Smooth muscle cell (in vitro differentiated cells): ENCODE results near the gene TTC8. TPM values are rescaled to one million over a fixed set of nuclear protein-coding genes. Genes with fewer than 3 reads are reported as not detected.
A peak's percentile ranks its signal among the peaks of the same experiment; 100 is the strongest.

Experiments used
- DNase-seq: peaks from one replicate; lab custom pipeline; 2025; ENCODE audit not compliant: unreplicated experiment; lab: John Stamatoyannopoulos, UW
- H2AFZ ChIP-seq: fragments of 200-600 bp; sonication (generic); 2 replicates; pipeline ENCODE4 v1.6.0; 2016; ENCODE audit warnings: antibody characterized with exemption, low read depth, mild to moderate bottlenecking
- H3F3A ChIP-seq: fragments of 200-600 bp; sonication (generic); 2 replicates; pipeline ENCODE4 v1.6.0; 2017; ENCODE audit warnings: antibody characterized with exemption, low read depth
- H3K27ac ChIP-seq: fragments of 200-600 bp; sonication (generic); 2 replicates; pipeline ENCODE4 v1.5.1; 2016; ENCODE audit warnings: low read depth, mild to moderate bottlenecking
- H3K27me3 ChIP-seq: fragments of 200-600 bp; sonication (generic); 2 replicates; pipeline ENCODE4 v1.6.1; 2016; ENCODE audit warnings: low read depth, mild to moderate bottlenecking
- H3K36me3 ChIP-seq: fragments of 200-600 bp; sonication (generic); 2 replicates; pipeline ENCODE4 v1.5.1; 2016; ENCODE audit warnings: low read depth
- H3K4me1 ChIP-seq: fragments of 200-600 bp; sonication (generic); 2 replicates; pipeline ENCODE4 v1.5.1; 2016; ENCODE audit warnings: low read depth
- H3K4me2 ChIP-seq: fragments of 200-600 bp; sonication (generic); 2 replicates; pipeline ENCODE4 v1.6.0; 2016; ENCODE audit warnings: mild to moderate bottlenecking
- H3K4me3 ChIP-seq: fragments of 200-600 bp; sonication (generic); 2 replicates; pipeline ENCODE4 v1.5.1; 2016; ENCODE audit warnings: mild to moderate bottlenecking
- H3K79me2 ChIP-seq: fragments of 200-600 bp; sonication (generic); 2 replicates; pipeline ENCODE4 v1.6.0; 2016; ENCODE audit warnings: low read depth, mild to moderate bottlenecking
- H3K9ac ChIP-seq: fragments of 200-600 bp; sonication (generic); 2 replicates; pipeline ENCODE4 v1.6.0; 2016; ENCODE audit warnings: low read depth
- H3K9me3 ChIP-seq: fragments of 200-600 bp; sonication (generic); replicated peaks from 2 replicates; pipeline ENCODE4 v1.5.1; 2016; ENCODE audit warnings: low read depth
- H4K20me1 ChIP-seq: fragments of 200-600 bp; sonication (generic); 2 replicates; pipeline ENCODE4 v1.6.0; 2016; ENCODE audit warnings: low read depth
- CTCF ChIP-seq: fragments of 200-600 bp; sonication (generic); IDR thresholded peaks from 2 replicates; pipeline ENCODE4 v1.5.1; 2017; ENCODE audit warnings: borderline replicate concordance, mild to moderate bottlenecking, antibody characterized with exemption; ENCODE audit not compliant: insufficient read depth, poor library complexity, severe bottlenecking
- WGBS: methylation state at CpG from one replicate; pipeline ENCODE4 v1.1.7; 2016; ENCODE audit warnings: low lambda C conversion rate; 5-methylcytosine and 5-hydroxymethylcytosine counted together
- polyA plus RNA-seq: library from polyadenylated mRNA; unstranded; fragments of >200 nt; fragmentation: Nextera tagmentation; extraction: Ambion mirVana; gene quantifications from 2 replicates; pipeline ENCODE4 v1.2.1, GENCODE V29; 2016
- total RNA-seq: library from RNA; depleted of rRNA; stranded (reverse); fragments of >200 nt; gene quantifications from 2 replicates; pipeline ENCODE4 v1.2.3, GENCODE V29; 2014

TTC8 gene
- total and polyA plus RNA-seq, 2 experiments from 2014 or later, result 20.0 to 58.9 TPM

GRCh38 chr14:88821888-88822287 is 2.6 kb upstream of the TTC8 start:
- H2AFZ ChIP-seq, result no peak overlapping the region
- H3K4me3 ChIP-seq, result no peak overlapping the region
- no peak for DNase-seq
- peaks cover 13% of the 10 kb centered on the region for H3K4me1 ChIP-seq
- no peak overlapping the region for H3K9ac ChIP-seq
- no peaks in the 10 kb centered on the region for H3K9me3 ChIP-seq
- no peaks in the 10 kb centered on the region for H3K36me3 ChIP-seq
- peaks cover 4% of the 10 kb centered on the region for H3K27me3 ChIP-seq
- 65% methylated on average over 2 of the region's 2 CpGs for WGBS
- H4K20me1 ChIP-seq, result no peaks in the 10 kb centered on the region
- no peak overlapping the region for H3K4me2 ChIP-seq
- H3F3A ChIP-seq, result peaks cover 3% of the 10 kb centered on the region
- H3K79me2 ChIP-seq, result peaks cover 10% of the 10 kb centered on the region
- no peak overlapping the region for H3K27ac ChIP-seq
- no peak for TF ChIP-seq CTCF

GRCh38 chr14:88823968-88824313 is 510 bp upstream of the TTC8 start:
- H4K20me1 ChIP-seq, result no peaks in the 10 kb centered on the region
- peak overlapping the region; percentile 73 for H3K4me3 ChIP-seq
- no peaks in the 10 kb centered on the region for H3K27me3 ChIP-seq
- H3K27ac ChIP-seq, result peak overlapping the region; percentile 96
- peak overlapping the region; percentile 100 for H2AFZ ChIP-seq
- H3K36me3 ChIP-seq, result no peaks in the 10 kb centered on the region
- no peak for TF ChIP-seq CTCF
- peaks cover 3% of the 10 kb centered on the region for H3F3A ChIP-seq
- peaks cover 24% of the 10 kb centered on the region for H3K79me2 ChIP-seq
- peaks cover 13% of the 10 kb centered on the region for H3K4me1 ChIP-seq
- whole genome bisulfite sequencing, result 16% methylated on average over 9 of the region's 9 CpGs
- H3K9me3 ChIP-seq, result no peaks in the 10 kb centered on the region
- H3K9ac ChIP-seq, result peak overlapping the region; percentile 95
- DNase-seq, result no peak
- H3K4me2 ChIP-seq, result peak overlapping the region; percentile 97

GRCh38 chr14:88825078-88825458 is 617 bp downstream of the TTC8 start:
- no peak for DNase-seq

More at GRCh38 chr14:88825078-88825458, 617 bp downstream of the TTC8 start:
- H3F3A ChIP-seq, result peaks cover 3% of the 10 kb centered on the region
- H3K9ac ChIP-seq, result peak overlapping the region; percentile 95
- H3K27ac ChIP-seq, result peak overlapping the region; percentile 96
- peaks cover 13% of the 10 kb centered on the region for H3K4me1 ChIP-seq
- WGBS, result 10% methylated on average over 5 of the region's 5 CpGs
- H3K9me3 ChIP-seq, result no peaks in the 10 kb centered on the region
- H3K4me2 ChIP-seq, result peak overlapping the region; percentile 97
- peaks cover 28% of the 10 kb centered on the region for H3K79me2 ChIP-seq
- peak overlapping the region; percentile 73 for H3K4me3 ChIP-seq
- H4K20me1 ChIP-seq, result no peaks in the 10 kb centered on the region
- H3K36me3 ChIP-seq, result no peaks in the 10 kb centered on the region
- TF ChIP-seq CTCF, result no peak
- H3K27me3 ChIP-seq, result no peaks in the 10 kb centered on the region
- peak overlapping the region; percentile 100 for H2AFZ ChIP-seq
